ENCODE results near the gene OR10C1. TPM values are rescaled to one million over a fixed set of nuclear protein-coding genes. Genes with fewer than 3 reads are reported as not detected.

OR10C1 gene
- not detected in 5 replicates for total RNA-seq (2022; extraction: Qiagen RNA extraction)

GRCh38 chr6:29439006-29439405 lies at the start of gene OR10C1:
Gene OR10C1, plus strand, starts transcription at chr6:29439306. Its CDS starts 710 bp downstream, at chr6:29440016.

GRCh38 chr6:29395331-29395730 lies 43.8 kb upstream of the OR10C1 start, which contains the start of gene OR12D2:
Gene OR12D2, plus strand, starts transcription at chr6:29395631. Its CDS starts 1,069 bp downstream, at chr6:29396700.

GRCh38 chr6:29414588-29414987 lies 24.5 kb upstream of the OR10C1 start, which contains the start of gene OR12D1:
Gene OR12D1, plus strand, starts transcription at chr6:29414928.

GRCh38 chr6:29456971-29457370 lies 17.9 kb downstream of the OR10C1 start, which contains the start of the genes OR11A1 and OR2H1:
Gene OR11A1, minus strand, starts transcription at chr6:29457071. Its CDS starts 29,430 bp downstream, at chr6:29427641.
Gene OR2H1, plus strand, starts transcription at chr6:29457155. Its CDS starts 4,615 bp downstream, at chr6:29461770.

GRCh38 chr6:29487660-29488059 lies 48.6 kb downstream of the OR10C1 start, which contains the start of gene MAS1L:
Gene MAS1L, minus strand, starts transcription at chr6:29487956. Its CDS starts 54 bp downstream, at chr6:29487902.

Other genes with a start within 250 kb of the OR10C1 start
- not detected in 5 replicates for gene OR14J1, start 137.6 kb upstream of the OR10C1 start, total RNA-seq (2022; extraction: Qiagen RNA extraction)
- gene OR5V1, start 70.4 kb upstream of the OR10C1 start, total RNA-seq (2022; extraction: Qiagen RNA extraction), result not detected in 5 replicates
- not detected in 5 replicates for gene OR12D3, start 64.0 kb upstream of the OR10C1 start, total RNA-seq (2022; extraction: Qiagen RNA extraction)
- gene OR12D2, start 43.7 kb upstream of the OR10C1 start, total RNA-seq (2022; extraction: Qiagen RNA extraction), result not detected in 5 replicates
- gene OR12D1, start 24.4 kb upstream of the OR10C1 start, total RNA-seq (2022; extraction: Qiagen RNA extraction), result not detected in 5 replicates
- gene OR11A1, start 17.8 kb downstream of the OR10C1 start, total RNA-seq (2022; extraction: Qiagen RNA extraction), result not detected in 5 replicates
- gene OR2H1, start 17.8 kb downstream of the OR10C1 start, total RNA-seq (2022; extraction: Qiagen RNA extraction), result not detected in 5 replicates
- gene MAS1L, start 48.6 kb downstream of the OR10C1 start, total RNA-seq (2022; extraction: Qiagen RNA extraction), result not detected in 5 replicates
- gene UBD, start 120.4 kb downstream of the OR10C1 start, total RNA-seq (2022; extraction: Qiagen RNA extraction), result 0.41 to 1.00 TPM (median 0.54 TPM) in 5 replicates
- not detected in 5 replicates for gene OR2H2, start 145.8 kb downstream of the OR10C1 start, total RNA-seq (2022; extraction: Qiagen RNA extraction)
- gene GABBR1, start 193.9 kb downstream of the OR10C1 start, total RNA-seq (2022; extraction: Qiagen RNA extraction), result 3.0 to 6.1 TPM (median 4.0 TPM) in 5 replicates
- not detected in 5 replicates for gene MOG, start 217.8 kb downstream of the OR10C1 start, total RNA-seq (2022; extraction: Qiagen RNA extraction)
- not detected in 5 replicates for gene ZFP57, start 241.8 kb downstream of the OR10C1 start, total RNA-seq (2022; extraction: Qiagen RNA extraction)

All from A549 treated with AZD2906 at 1 μM for 4 hours (cell line).